CD4-positive, alpha-beta T cell treated with Interleukin-4 for 4 hours (primary cell): Measurements from ENCODE around the gene ANKS1A.
"Not testable (repeated sequence)": the region's sequence is repeated elsewhere in the genome, so short reads cannot be mapped to it uniquely, and the experiment has no call there.

ENCODE experiments used
- DNase-seq: peaks from one replicate; pipeline ENCODE4 v3.0.0-alpha.2; 2020

ANKS1A gene

GRCh38 chr6:35003886-35004530 lies 115.0 kb downstream of the ANKS1A start:
- DNase-seq = not testable (repeated sequence)

DNA sequence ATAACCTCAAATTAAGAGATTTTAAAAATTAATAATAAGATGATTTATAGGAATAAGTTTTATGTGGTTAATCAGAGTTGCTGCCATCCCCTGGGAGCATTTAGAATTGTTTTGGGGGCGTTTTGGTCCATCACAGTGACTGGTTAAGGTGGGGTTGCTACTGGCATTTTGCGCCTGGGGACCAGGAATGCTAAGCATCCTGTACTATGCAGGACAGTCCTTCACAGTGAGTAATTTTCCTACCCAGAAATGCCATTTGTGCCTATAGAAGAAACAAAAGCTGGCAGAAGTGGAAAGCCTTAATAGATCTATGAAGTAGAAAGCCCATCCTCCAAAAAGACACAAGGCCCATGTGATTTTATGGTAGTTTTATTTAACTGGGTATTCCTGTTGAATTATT lies 118.0 kb downstream of the ANKS1A start:
- DNase-seq = no peak

GRCh38 chr6:35008858-35009257 lies 119.8 kb downstream of the ANKS1A start:
- DNase-seq = no peak

- no peak for DNase-seq
These were observed 122.3 kb downstream of the ANKS1A start for GRCh38 chr6:35011096-35012041.

GRCh38 chr6:35013701-35014100 lies 124.6 kb downstream of the ANKS1A start:
- no peak for DNase-seq

GRCh38 chr6:35014341-35014740 lies 125.3 kb downstream of the ANKS1A start:
- no peak for DNase-seq

GRCh38 chr6:35014786-35015185 lies 125.7 kb downstream of the ANKS1A start:
- DNase-seq = no peak

DNA sequence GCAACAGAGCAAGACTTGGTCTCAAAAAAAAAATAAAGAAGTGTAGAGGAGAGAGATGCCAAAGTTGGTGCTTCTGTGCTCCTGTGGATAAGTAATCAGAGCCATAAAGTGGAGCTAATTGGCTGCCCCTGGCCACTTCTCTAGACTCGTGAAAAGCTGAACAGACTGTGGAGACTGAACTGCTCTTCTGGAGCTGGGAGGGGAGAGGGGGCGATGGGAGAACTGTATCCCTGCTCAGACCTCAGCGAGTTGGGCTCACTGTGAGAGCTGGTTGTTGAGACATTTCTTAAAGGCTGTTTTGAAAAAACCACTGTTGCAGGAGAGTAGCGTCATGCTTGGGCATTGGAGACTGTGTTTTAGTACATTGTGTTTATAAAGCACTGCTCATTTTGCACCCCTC lies 126.4 kb downstream of the ANKS1A start:
- no peak for DNase-seq

GRCh38 chr6:35015996-35016395 lies 126.9 kb downstream of the ANKS1A start:
- no peak for DNase-seq

GRCh38 chr6:35016502-35017321 lies 127.7 kb downstream of the ANKS1A start:
- DNase-seq = no peak

- no peak for DNase-seq
These were observed 128.5 kb downstream of the ANKS1A start for GRCh38 chr6:35017411-35018181.

DNA sequence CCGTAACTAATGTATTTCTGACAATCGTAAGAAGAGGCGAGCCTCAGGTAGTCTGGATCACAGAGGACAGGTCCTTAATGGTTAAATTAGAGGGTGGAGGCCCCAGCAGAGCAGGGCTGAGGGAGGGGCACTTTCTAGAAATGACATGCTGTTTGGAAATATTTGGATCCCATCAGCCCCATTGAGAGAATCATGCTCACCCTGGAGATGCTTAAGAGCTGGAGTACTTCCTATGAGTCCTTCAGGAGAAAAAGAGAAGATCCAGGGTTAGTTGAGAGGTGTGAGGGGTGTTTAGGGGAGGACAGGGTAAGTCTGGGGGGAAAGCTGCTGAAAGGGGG lies 129.1 kb downstream of the ANKS1A start:
- no peak for DNase-seq

GRCh38 chr6:35018746-35019145 lies 129.7 kb downstream of the ANKS1A start:
- DNase-seq = no peak

DNA sequence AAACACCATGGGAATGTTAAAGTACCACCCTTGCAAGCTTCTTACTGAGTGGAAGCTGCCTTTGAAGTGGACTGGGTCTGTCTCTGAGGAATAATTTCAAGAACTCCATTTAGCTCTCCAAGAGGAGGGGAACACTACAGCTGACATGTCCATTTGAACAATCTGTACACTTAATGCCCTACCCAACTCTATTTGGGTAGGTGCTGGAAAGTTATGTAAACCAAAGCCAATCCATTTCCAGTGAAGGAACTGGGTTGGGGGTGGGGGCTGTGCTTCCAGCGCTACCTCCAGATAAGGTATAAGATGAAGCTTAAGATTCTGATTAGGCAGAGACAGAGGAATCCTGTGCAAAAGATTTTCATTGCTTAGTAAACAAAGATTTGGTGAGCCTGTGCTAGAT lies 130.1 kb downstream of the ANKS1A start:
- no peak for DNase-seq

- no peak for DNase-seq
These were observed 130.8 kb downstream of the ANKS1A start for GRCh38 chr6:35019831-35020230.

DNA sequence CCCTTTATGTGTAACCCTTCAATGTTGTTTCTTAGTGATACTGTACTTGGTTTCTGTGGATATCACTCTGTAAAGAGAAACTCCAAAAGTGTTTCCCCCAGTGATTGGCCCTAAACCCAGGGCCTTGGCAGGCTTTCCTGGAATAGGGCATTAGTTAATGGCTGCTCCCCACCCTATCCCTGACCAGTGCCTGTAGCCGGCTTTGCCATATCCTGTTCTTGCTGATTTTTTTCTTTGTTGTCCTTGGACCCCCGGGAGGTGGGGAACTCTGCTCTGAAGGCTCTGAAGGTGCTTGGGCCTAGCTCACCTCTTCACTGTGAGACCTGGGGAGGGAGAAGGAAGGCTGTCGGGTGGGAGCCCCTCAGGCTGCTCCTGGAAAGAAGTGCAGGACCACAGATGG lies 131.9 kb downstream of the ANKS1A start:
- no peak for DNase-seq

DNA sequence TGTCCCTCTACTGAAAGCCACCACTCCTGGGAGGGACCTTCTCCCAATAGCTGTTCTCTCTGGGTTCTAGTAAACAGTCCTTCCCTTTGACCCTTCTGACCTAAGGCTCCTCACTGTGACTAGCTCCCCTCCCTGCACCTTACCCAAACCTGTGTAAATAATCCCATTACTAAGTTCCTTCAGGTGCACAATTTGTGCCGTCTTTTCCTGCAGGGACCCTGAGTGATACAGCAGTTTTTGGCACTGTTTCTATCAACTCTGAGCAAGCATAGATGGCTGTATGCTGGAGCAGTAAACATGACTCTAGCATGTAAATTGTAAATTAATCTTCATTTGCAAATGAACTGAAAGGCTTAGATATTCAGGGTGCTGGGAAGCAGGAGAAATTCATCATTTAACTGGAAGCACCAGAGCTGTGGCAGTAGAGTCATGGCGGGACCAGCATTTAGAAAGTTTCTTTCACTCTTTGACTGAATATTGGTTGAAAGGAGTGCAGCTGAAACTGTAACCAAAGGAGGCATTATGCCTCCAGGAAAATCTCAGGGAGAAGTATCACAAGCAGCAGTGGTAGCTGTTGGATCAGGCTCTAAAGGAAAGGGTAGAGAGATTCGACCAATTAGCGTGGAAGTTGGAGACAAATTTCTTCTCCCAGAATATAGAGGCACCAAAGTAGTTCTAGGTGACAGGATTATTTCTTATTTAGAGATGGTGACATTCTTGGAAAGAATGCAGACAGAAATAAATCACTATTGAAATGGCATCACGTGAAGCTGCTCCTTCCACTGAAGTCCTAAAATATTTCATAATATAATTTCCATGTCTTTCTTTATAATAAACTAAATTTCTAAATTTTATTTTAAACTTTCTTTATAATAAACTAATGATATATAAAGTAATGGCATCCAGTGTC lies 134.3 kb downstream of the ANKS1A start:
- no peak for DNase-seq

DNA sequence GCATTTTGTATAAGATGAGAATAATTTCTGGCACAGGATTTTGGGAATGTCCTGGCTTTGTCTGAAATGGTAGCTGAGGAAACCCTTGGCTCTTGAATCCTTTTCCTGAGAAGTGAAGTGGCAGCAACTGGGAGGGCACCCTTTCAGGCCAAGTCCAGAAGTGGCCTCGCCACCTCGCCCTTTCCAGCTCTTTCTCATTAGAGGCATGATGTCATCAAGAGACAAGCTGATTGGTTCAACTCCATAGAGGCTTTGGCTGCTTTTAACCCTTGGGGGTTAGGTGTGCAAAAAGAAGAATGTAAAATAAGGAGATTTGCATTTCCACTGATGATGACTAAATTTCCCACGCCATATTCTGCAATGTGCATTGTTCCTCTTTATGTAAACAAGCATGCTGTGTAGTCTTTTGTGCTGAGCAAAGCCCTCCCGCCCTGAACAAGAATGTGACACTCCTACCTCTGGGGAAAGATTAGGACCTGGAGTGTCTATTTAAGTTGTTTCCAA lies 135.5 kb downstream of the ANKS1A start:
- peak; percentile 1 for DNase-seq

- no peak for DNase-seq
These were observed 136.5 kb downstream of the ANKS1A start for GRCh38 chr6:35025232-35026188.
